ENCODE results near the gene FUT6. TPM values are rescaled to one million over a fixed set of nuclear protein-coding genes. Genes with fewer than 3 reads are reported as not detected.

FUT6 gene
- total RNA-seq, 1 experiment from 2014 or later, result not detected

GRCh38 chr19:5787409-5788182 is 51.9 kb downstream of the FUT6 start:
- TF ChIP-seq EZH2 (IDR thresholded peaks at IDR 0.05; ENCODE audit: borderline replicate concordance, low read depth, low read length, poor library complexity, severe bottlenecking) (no peak), CTCF (conservative IDR thresholded peaks at IDR 0.05; ENCODE audit: low read depth, low read length) (no peak)
- ChIA-PET POLR2A (ENCODE audit: low non-redundant PET) (no interaction called here), CTCF (no interaction called here)
- Histone ChIP-seq H3K4me1 (ENCODE audit: insufficient read depth, low read length, poor library complexity, severe bottlenecking) (peaks cover 7% of the 10 kb centered on the region), H3K9me3 (ENCODE audit: low read depth, low read length, poor library complexity, severe bottlenecking) (no peaks in the 10 kb centered on the region), H3K27me3 (replicated peaks; ENCODE audit: insufficient read depth, low read depth, low read length, poor library complexity) (no peaks in the 10 kb centered on the region), H3K4me3 (ENCODE audit: low read depth, low read length, poor library complexity, severe bottlenecking) (no peak overlapping the region), H3K36me3 (ENCODE audit: insufficient read depth, low read length, poor library complexity, severe bottlenecking) (peaks cover 49% of the 10 kb centered on the region), H3K27ac (ENCODE audit: low read depth, low read length, poor library complexity, severe bottlenecking) (no peak overlapping the region)
- BruUV-seq (replicated peaks), result no TSS peak
- no peak for DNase-seq (ENCODE audit: low spot score)
- intact Hi-C loops (cut with micrococcal nuclease; ENCODE audit: unreplicated experiment), result no loop called here

- H3K27me3 ChIP-seq (replicated peaks; ENCODE audit: insufficient read depth, low read depth, low read length, poor library complexity), result no peaks in the 10 kb centered on the region
- no peak for TF ChIP-seq CTCF (conservative IDR thresholded peaks at IDR 0.05; ENCODE audit: low read depth, low read length)
- TF ChIP-seq EZH2 (IDR thresholded peaks at IDR 0.05; ENCODE audit: borderline replicate concordance, low read depth, low read length, poor library complexity, severe bottlenecking), result no peak
- H3K36me3 ChIP-seq (ENCODE audit: insufficient read depth, low read length, poor library complexity, severe bottlenecking), result peaks cover 49% of the 10 kb centered on the region
- peaks cover 7% of the 10 kb centered on the region for H3K4me1 ChIP-seq (ENCODE audit: insufficient read depth, low read length, poor library complexity, severe bottlenecking)
- DNase-seq (ENCODE audit: low spot score), result no peak
- no peak overlapping the region for H3K4me3 ChIP-seq (ENCODE audit: low read depth, low read length, poor library complexity, severe bottlenecking)
- POLR2A ChIA-PET (ENCODE audit: low non-redundant PET), result no interaction called here
- intact Hi-C loops (cut with micrococcal nuclease; ENCODE audit: unreplicated experiment), result no loop called here
- H3K27ac ChIP-seq (ENCODE audit: low read depth, low read length, poor library complexity, severe bottlenecking), result no peak overlapping the region
- no TSS peak for BruUV-seq (replicated peaks)
- no peaks in the 10 kb centered on the region for H3K9me3 ChIP-seq (ENCODE audit: low read depth, low read length, poor library complexity, severe bottlenecking)
- CTCF ChIA-PET, result no interaction called here
Measured at GRCh38 chr19:5786593-5787408, 52.7 kb downstream of the FUT6 start.

GRCh38 chr19:5785423-5785822 is 54.1 kb downstream of the FUT6 start:
- no TSS peak for BruUV-seq (replicated peaks)
- intact Hi-C loops (cut with micrococcal nuclease; ENCODE audit: unreplicated experiment), result no loop called here
- Histone ChIP-seq H3K27ac (ENCODE audit: low read depth, low read length, poor library complexity, severe bottlenecking) (no peak overlapping the region), H3K27me3 (replicated peaks; ENCODE audit: insufficient read depth, low read depth, low read length, poor library complexity) (no peaks in the 10 kb centered on the region), H3K4me3 (ENCODE audit: low read depth, low read length, poor library complexity, severe bottlenecking) (no peak overlapping the region), H3K36me3 (ENCODE audit: insufficient read depth, low read length, poor library complexity, severe bottlenecking) (peaks cover 49% of the 10 kb centered on the region), H3K9me3 (ENCODE audit: low read depth, low read length, poor library complexity, severe bottlenecking) (no peaks in the 10 kb centered on the region), H3K4me1 (ENCODE audit: insufficient read depth, low read length, poor library complexity, severe bottlenecking) (peaks cover 7% of the 10 kb centered on the region)
- DNase-seq (ENCODE audit: low spot score), result no peak
- POLR2A ChIA-PET (ENCODE audit: low non-redundant PET), result no interaction called here
- CTCF ChIA-PET, result no interaction called here
- TF ChIP-seq EZH2 (IDR thresholded peaks at IDR 0.05; ENCODE audit: borderline replicate concordance, low read depth, low read length, poor library complexity, severe bottlenecking) (no peak), CTCF (conservative IDR thresholded peaks at IDR 0.05; ENCODE audit: low read depth, low read length) (no peak)

All from A673 (cell line).